SIG-M5 treated with dmso at 0.1 percent for 504 hours (cell line): ENCODE measurements around the gene INCENP.
"Not testable (repeated sequence)": the region's sequence is repeated elsewhere in the genome, so short reads cannot be mapped to it uniquely, and the experiment has no call there.

Source experiments
- DNase-seq: peaks from one replicate; lab custom pipeline; 2025; ENCODE audit not compliant: unreplicated experiment; lab: John Stamatoyannopoulos, UW

INCENP gene

DNA sequence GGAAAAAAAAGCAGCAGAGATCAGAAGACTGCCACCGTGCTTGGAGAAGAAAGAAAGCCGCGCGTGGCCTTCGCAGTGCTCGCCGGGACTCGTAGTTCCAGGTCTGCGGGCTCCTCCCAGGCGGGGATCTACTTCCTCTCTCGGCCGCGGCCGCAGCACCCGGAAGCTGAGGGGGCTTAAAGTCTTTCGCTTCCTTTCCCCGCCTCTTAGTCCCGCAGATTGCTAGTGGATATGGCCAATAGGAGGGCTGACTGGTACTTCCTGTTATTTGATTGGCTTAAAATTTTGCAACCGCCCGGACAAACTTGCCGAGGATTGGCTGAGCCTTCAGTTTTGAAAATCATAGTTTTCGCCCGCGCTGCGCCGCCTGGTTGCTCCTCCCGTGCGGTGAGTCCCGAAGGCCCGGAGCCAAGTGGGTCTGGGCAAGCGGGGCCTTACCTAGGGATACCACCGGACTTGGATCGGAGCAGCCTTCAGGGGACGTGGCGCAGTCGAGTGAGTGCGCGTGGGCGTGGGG lies at the start of gene INCENP:
TSS of gene INCENP (plus strand) at position 343 of the 517 bp plus-strand sequence. CDS start 4,151 bp downstream, outside the sequence.
- DNase-seq: peak; percentile 99

DNA sequence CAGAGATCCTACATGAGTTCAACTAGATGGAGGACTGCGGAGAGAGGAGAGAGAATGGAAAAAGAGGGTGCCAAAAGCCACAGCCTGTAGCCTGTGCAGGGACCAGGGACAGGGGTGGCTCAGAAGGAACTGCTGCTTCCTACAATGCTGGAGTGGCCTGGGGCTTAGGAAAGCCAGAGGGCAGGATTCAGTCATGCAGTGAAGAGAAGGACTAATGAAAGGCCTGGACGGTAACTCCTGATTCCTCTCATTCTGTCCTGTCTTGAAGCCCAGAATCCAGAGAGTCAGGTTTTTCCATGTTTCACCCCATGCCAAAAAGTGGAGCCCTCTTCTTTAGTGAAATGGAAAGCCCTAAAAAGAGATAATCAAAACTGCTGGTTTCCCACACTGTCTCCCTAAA lies 48.4 kb upstream of the INCENP start:
- DNase-seq: no peak

DNA sequence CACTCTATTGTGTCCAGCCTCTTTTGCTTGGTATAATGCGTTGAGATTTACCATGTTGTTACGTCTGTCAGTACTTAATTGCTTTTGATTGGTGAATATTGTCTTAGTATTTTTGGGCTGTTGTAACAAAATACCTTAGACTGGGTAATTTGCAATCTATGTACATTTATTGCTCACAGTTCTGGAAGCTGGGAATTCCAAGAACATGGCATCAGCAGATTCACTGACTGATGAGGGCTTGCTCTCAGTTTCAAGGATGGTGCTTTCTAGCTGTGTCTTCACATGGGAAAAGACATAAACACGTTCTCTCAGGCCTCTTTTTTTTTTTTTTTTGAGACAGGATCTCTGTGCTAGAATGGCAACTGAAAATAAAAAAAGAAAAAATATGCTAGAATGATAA lies 46.7 kb upstream of the INCENP start:
- DNase-seq: no peak

DNA sequence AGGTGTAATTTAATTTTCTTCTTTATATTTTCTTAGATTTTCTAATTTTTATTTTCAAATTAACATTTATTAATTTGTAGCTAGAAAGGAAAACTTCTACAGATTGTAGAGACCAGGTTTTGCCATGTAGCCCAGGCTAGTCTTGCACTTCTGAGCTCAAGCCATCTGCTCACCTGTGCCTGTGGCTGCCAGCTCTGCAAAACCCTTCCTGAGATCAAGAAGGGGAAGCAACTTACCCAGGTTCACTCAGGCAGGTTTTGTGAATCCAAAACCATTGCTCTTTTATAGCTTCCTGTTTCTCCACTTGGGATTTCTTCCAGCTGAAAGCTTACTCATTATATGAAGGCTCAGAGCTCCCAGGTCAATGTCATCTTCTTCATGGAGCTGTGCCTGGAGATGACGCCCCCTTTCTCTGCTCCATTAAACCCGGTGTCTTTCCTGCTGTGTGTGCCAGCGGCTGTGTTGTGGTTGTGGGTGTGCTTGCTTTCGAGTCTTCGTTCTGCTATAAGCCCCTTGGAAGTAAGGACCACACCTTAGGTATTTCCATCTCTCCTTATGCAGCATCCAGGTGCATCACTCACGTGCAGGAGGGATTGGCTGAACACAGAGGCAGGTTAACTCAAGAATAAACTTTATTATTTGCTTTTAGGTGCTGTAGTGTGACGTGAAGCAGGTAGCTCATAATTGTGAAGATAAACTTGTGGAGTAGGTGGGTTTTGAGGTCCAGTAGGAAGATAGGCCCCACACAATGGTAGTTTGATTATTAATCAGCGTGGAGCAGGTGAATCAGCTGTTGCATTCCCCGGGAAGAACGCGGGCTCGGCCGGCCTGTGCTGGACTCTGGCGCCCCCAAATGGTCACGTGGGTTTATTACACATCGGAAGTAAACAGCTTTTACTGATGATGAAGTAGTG lies 42.2 kb upstream of the INCENP start:
- DNase-seq: peak; percentile 56

DNA sequence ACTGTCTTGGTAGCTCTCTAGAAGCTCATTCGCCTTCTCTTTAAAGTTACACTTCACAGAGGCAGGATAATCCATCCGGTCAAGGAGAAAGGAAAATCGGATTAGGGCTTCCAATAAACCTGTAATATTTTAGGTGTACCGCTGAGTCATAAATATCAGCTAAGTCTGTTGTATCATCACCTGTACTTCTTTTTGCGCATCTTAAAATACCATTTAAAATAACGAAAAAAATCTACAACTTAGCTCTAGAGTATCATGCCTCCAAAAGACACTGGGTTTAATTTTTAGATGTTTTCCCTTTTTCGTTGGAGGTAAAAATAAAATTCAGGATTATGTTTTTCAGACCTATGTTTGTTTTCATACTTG lies 41.5 kb upstream of the INCENP start:
- no peak for DNase-seq

DNA sequence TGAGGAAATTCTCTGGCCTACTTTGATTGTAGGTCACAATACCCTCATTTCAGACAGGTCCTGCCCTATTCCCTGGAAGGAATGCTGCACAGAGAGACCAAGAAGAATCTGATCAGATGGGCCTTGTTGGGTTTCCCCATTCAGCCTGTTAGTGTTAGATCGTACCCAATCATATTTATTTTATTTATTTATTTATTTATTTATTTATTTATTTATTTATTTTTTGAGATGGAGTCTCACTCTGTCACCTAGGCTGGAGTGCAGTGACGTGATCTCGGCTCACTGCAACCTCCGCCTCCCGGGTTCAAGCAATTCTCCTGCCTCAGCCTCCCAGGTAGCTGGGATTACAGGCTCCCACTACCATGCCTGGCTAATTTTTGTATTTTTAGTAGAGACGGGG lies 39.0 kb upstream of the INCENP start:
- DNase-seq: not testable (repeated sequence)

DNA sequence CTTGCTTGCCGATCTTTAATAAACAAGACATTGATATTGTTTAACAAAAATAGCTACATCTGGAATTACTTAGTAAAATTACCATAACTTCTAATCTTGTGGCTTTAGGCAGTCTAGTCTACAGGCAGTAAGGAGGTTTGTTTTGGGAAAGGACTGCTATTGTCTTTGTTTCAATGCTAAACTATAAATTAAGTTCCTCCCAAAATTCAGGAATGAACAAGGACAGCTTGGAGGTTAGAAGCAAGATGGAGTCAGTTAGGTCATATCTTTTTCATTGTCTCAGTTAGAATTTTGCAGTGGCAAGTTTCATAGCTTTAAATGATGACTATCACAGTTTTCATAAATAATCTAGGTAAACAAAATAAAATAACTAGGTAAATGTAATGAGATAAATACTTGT lies 36.1 kb upstream of the INCENP start:
- no peak for DNase-seq

DNA sequence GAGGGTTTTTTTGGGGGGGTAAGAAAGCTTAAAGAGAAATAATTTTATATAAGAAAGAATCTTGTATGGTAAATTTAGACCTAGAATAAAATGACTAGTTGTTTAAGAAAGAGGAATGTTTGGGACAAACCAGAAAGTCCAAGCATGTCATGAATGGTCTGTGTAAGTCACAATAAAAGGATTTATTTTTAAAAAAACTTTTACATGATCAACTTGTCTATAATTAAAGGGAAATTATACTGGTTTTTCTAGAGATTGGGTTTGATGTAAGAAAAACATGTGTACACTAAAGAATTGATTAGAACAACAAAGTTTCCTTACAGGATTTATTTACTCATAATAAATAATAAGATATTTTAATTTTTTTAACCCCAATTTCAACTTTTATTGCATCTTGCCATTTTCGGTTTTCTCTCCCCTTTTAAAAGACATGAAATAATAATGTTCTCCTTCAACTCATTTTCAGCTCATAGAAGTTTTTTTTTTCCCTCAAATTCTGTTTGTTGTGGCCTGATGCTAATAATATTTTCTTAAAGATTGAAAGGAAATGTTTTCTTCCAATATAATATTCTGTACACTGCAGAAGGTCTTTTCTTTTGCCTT lies 35.4 kb upstream of the INCENP start:
- no peak for DNase-seq

DNA sequence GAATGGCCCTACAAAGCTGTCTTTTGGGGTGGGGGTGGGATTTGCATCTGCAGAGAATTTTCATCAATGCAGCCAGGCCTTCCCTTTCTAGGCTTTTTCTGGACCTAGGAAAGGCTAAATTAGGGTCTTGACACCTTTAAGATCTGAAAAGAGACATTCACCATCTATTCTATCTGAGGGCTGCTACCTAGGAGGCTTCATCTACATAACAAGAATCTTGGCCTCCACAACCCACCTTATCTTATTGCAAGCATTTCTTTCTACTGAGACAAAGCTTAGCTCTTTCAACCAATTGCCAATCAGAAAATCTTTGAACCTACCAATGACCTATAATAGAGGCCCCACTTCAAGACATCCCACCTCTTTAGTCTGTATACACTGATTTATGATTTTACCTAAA lies 20.7 kb upstream of the INCENP start:
- DNase-seq: no peak

DNA sequence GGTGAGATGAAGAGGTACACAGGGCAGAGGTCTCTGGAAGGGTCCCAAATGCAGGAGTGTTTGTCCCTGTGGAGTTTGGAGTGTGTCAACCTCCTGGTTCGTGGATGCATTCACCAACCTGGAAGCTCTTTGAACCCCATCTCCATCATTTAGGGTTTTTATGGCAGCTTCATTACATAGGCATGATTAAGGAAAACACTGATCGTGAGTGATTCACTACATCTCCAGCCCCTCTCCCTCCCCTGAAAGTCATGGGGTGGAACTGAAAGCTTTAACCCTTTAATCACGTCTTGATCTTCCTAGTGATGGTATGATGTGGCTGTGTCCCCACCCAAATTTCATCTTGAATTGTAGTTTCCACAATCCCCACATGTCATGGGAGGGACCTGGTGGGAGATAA lies 19.8 kb upstream of the INCENP start:
- DNase-seq: no peak

DNA sequence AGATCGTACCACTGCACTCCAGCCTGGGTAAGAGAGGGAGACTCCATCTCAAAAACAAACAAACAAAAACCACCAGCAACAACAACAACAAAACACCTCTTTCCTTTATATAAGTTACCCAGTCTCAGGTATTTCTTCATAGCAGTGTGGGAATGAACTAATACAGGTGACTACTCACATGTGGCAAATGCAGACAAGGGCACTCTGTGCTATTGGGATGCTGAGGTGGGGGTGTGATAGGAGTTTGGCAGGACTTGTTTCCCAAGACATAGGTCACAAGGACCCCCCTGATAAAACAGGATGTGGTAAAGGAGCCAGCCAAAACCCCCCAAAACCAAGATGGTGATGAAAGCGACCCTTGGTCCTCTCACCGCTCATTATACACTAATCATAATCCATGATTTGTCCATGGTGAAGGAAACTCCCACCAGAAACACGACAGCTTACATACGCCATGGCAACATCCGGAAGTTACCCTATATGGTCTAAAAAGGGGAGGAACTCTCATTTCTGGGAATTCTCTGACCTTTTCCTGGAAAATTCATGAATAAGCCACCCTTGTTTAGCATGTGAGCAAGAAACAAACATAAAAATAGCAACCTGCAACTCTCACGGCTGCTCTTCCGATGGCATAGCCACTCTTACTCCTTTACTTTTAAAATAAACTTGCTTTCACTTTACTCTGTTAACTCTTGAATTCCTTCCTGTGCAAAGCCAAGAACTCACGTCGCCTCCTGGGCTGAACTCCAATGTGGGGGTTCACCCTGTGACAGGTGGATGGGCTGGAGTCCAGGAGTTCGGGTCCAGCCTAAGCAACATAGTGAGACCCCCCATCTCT lies 18.8 kb upstream of the INCENP start:
- DNase-seq: no peak

DNA sequence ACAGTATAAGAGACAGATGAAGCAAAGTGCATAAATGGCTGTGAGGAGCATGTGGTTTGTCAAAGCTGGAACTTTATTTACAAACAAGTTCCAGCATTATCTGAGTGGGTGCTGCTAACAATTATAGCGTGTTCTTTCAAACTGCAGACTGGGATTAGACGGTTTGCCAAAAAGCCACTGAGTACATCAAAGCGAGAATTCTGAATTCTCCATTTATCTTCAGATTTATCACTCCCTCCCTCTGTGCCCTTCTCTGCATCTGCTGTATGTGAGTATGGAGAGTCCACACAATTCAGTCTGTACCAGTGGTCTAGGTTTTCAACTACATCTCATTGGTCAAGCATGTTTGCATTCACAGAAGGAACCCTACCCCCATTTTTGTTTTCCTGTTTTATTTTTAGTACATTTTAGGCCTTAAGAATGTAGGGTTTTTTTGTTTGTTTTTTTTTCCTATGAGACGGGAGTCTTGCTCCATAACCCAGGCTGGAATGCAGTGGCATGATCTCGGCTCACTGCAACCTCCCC lies 18.1 kb upstream of the INCENP start:
- no peak for DNase-seq

DNA sequence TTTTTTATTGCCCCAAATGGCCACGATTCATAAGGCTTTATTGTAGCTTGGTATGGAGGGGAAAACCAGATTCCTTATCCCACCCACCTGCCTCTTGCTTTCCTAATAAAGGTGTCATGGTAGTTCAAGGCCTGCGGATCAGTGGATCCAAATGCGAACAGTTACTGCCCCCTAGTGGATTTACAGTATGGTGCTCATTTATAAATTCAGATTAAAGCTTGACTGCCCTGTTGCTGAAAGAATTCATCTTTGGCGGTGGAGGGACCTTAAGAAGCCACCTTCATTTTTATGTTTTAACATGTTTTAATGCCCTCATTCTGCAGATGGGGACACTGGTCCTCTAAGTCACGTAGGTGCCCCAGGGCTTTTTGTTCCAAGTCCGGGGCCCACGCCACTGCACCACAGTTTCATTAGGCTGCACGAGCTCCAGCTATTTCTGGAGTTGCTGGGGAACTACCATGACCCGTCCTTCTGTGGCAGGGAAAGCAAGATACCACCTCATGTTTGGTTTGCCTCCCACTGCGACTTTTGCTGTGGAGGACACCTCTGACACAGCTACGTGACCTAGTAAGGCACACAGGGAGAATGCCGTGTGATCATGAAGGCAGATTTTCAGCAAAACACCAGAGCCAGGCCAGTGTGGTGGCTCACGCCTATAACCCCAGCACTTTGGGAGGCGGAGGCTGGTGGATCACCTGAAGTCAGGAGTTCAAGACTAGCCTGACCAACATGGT lies 15.6 kb upstream of the INCENP start:
- DNase-seq: peak; percentile 53

DNA sequence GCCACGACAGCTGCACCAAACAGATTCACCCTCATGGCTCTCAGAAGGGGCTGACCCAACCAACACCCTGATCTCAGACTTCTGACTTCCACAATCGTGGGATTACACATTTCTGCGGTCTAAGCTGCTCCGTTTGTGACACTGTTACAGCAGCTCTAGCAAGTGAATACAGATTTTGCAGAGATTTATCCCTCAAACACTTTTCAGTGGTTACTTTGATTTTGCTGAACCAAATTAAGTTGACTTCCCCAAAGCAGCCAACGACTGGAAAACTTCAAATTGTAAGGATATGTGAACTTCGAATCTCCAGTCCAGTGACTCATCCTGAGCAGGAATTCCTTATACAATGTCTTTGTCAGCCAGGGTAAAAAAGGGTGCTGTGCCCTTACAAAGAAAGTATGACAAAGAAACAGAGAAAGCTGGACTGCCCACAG lies 14.8 kb upstream of the INCENP start:
- no peak for DNase-seq

DNA sequence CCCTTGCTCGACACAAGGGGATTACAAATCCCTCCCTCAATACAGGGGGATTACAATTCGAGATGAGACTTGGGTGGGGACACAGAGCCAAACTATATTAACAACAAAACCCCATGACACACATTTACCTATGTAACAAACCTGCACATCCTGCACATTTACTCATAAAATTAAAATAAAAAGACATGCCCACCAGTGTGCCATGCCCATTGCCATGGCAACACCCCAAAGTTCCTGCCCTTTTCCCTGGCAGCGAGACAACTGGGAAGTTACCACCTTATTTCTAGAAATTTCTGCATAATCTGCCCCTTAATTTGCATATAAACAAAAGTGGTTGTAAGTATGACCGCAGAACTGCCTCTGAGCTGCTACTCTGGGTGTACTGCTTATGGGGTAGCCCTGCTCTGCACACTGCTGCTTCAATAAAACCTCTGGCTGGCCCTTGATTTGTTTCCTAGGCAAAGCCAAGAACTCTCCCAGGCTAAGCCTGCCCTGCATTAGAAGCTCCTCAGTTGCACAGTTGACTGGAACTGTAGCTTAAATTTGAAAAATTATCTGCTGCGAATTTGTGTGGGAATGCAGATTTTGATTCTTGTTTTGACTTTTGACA lies 8.6 kb upstream of the INCENP start:
- DNase-seq: no peak

DNA sequence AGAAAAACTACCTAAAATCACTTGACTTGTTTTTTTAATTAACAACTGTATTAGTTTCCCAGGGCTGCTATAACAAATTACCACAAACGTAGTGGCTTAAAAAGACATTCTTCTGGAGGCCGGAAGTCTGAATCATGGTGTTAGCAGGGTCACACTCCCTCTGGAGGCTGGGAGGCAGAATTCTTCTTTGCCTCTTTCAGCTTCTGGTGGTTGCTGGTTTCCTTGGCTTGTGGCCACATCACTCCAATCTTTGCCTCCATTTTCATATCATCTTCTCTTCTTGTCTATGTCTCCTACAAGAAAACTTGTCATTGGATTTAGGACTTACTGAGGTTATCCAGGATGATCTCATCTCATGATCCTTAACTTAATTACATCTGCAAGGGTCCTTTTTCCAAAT lies 7.4 kb upstream of the INCENP start:
- no peak for DNase-seq

DNA sequence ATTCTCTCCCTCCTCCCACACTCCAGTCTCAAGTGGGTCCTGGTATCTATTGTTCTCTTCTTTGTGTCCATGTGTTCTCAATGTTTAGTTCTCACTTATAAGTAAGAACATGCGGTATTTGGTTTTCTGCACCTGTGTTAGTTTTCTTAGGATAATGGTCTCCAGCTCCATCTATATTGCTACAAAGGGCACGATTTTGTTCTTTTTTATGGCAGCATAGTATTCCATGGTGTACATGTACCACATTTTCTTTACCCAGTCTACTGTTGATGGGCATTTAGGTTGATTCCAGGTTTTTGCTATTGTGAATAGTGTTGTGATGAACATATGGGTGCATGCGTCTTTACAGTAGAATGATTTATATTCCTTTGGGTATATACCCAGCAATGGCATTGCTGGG lies 4.2 kb upstream of the INCENP start:
- no peak for DNase-seq

DNA sequence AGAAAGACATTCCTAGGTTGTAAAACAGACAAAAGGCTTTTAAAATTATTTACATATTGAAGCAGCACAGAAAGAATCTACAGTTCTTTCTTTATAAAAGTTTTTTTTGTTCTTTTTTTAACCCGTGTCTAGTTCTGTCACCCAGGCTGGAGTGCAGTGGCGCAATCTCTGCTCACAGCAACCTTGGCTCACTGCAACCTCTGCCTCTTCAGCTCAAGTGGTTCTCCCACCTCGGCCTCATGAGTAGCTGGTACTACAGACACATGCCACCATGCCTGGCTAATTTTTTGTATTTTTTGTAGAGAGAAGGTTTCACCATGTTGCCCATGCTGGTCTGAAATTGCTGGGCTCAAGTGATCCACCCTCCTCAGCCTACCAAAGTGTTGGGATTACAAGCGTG lies 3.8 kb upstream of the INCENP start:
- no peak for DNase-seq

DNA sequence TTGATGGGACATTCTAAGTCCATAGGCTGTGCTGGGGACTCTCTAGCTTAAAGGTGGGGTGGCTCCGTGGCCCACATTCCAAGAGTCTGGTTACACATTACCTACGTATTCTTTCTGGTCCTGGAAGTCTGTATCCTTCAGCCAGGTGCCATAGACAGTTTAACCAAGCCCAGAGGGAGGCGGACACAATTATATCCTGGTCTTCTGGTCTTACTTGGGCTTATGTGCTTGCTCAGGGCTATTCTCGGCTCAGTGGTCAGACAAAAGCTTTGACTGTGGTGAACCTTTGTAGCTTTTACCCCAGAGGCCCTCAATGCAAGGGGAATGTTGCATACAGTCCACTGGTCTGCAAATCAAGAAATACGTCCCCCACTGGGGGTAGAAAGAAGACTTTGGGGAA lies 3.4 kb upstream of the INCENP start:
- DNase-seq: no peak

DNA sequence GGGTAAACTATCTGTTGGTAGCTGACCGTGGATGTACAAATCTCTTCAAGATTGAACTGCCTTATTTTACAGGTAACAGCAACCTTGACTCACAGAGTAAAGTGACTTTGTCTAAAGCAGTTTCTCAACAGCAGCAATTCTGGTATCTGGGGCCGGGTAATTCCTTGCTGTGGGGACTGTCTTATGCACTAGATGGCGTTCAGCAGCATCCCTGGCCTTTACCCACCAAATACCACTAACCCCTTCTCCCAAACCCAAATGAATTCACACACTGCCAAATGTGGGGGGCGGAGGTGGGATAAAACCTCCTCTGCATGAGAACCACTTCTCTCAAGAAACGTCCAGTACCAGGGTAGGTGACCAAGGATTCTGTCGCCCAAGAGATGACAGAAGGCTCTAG lies 1.7 kb upstream of the INCENP start:
- DNase-seq: peak; percentile 37
